CD14-positive monocyte (primary cell): ENCODE measurements around the gene DNAH11. TPM values are rescaled to one million over a fixed set of nuclear protein-coding genes. Genes with fewer than 3 reads are reported as not detected.

ENCODE experiments used
- DNase-seq, 3 donors: peaks; one replicate each; pipeline ENCODE4 v3.0.0-alpha.2; 2011 to 2022
- H2AFZ ChIP-seq: 2 replicates; pipeline ENCODE4 v1.6.0; 2012; ENCODE audit warnings: mild to moderate bottlenecking, low read depth, low read length, inconsistent platforms; ENCODE audit not compliant: insufficient read depth, poor library complexity, severe bottlenecking
- H3K27ac ChIP-seq, 2 donors: 1 replicate in 1 of 2; 2 replicates in 1 of 2; pipeline ENCODE4 v1.5.1; 2012 to 2013; ENCODE audit warnings: low read length in 2 of 2, control low read depth in 1 of 2, inconsistent platforms in 1 of 2, low read depth in 1 of 2, mild to moderate bottlenecking in 1 of 2
- H3K27me3 ChIP-seq, 2 donors: one replicate each; pipeline versions ENCODE4 v1.6.0 to v1.6.1; 2011 to 2013; ENCODE audit warnings: low read length in 2 of 2; ENCODE audit not compliant: control insufficient read depth in 2 of 2, insufficient read depth in 2 of 2
- H3K36me3 ChIP-seq, 2 donors: replicated peaks in 1 of 2; 1 replicate in 1 of 2; 2 replicates in 1 of 2; pipeline versions ENCODE4 v1.5.1 to v1.6.1; 2012 to 2013; ENCODE audit warnings: low read length in 2 of 2, control low read depth in 1 of 2, inconsistent platforms in 1 of 2, mild to moderate bottlenecking in 1 of 2; ENCODE audit not compliant: insufficient read depth in 2 of 2, control insufficient read depth in 1 of 2
- H3K4me1 ChIP-seq, 2 donors: 1 replicate in 1 of 2; 2 replicates in 1 of 2; pipeline versions ENCODE4 v1.5.1 to v1.6.1; 2012 to 2013; ENCODE audit warnings: low read length in 2 of 2, control low read depth in 1 of 2, inconsistent platforms in 1 of 2, mild to moderate bottlenecking in 1 of 2, moderate library complexity in 1 of 2; ENCODE audit not compliant: insufficient read depth in 2 of 2, control insufficient read depth in 1 of 2
- H3K4me2 ChIP-seq: replicated peaks from 2 replicates; pipeline ENCODE3; 2012; ENCODE audit warnings: low read length, moderate library complexity, mild to moderate bottlenecking; ENCODE audit not compliant: poor library complexity, severe bottlenecking; ENCODE audit errors: extremely low read depth
- H3K4me3 ChIP-seq, 3 experiments: fragments of 200-600 bp in 1 of 3; sonication (generic) in 1 of 3; replicated peaks in 1 of 3; 1 replicate in 2 of 3; 2 replicates in 1 of 3; pipeline ENCODE4 v1.5.1; 2011 to 2013; ENCODE audit warnings: low read length in 3 of 3, mild to moderate bottlenecking in 3 of 3, control low read depth in 2 of 3, low read depth in 2 of 3, inconsistent platforms in 1 of 3, moderate library complexity in 1 of 3
- H3K79me2 ChIP-seq: 2 replicates; pipeline ENCODE4 v1.6.0; 2012; ENCODE audit warnings: mild to moderate bottlenecking, control low read depth, inconsistent platforms, low read length, moderate library complexity; ENCODE audit not compliant: insufficient read depth
- H3K9ac ChIP-seq: 2 replicates; pipeline ENCODE4 v1.6.0; 2017; ENCODE audit warnings: low read length, mild to moderate bottlenecking; ENCODE audit not compliant: insufficient read depth, poor library complexity, severe bottlenecking
- H3K9me3 ChIP-seq, 2 donors: replicated peaks in 1 of 2; 1 replicate in 1 of 2; 2 replicates in 1 of 2; pipeline versions ENCODE4 v1.5.1 to v1.6.1; 2012 to 2013; ENCODE audit warnings: low read length in 2 of 2, control low read depth in 1 of 2; ENCODE audit not compliant: control insufficient read depth in 1 of 2, insufficient read depth in 1 of 2
- H4K20me1 ChIP-seq: 2 replicates; pipeline ENCODE4 v1.6.0; 2012; ENCODE audit warnings: mild to moderate bottlenecking, low read length, control low read depth, moderate library complexity; ENCODE audit not compliant: insufficient read depth
- H3K27ac Mint-ChIP-seq, 7 donors: one replicate each; pipeline ENCODE4 v1.8.0; 2020; ENCODE audit warnings: mild to moderate bottlenecking in 7 of 7, mixed read lengths in 7 of 7, moderate library complexity in 6 of 7, inconsistent platforms in 2 of 7
- H3K27me3 Mint-ChIP-seq, 3 donors: one replicate each; pipeline ENCODE4 v1.8.0; 2021 to 2022; ENCODE audit warnings: low read depth in 3 of 3, mild to moderate bottlenecking in 3 of 3, mixed read lengths in 3 of 3, moderate library complexity in 3 of 3, inconsistent platforms in 1 of 3
- H3K36me3 Mint-ChIP-seq, 2 donors: one replicate each; pipeline ENCODE4 v1.8.0; 2020; ENCODE audit warnings: mixed read lengths in 2 of 2, inconsistent platforms in 1 of 2, mild to moderate bottlenecking in 1 of 2
- H3K4me1 Mint-ChIP-seq: one replicate; pipeline ENCODE4 v1.8.0; 2020; ENCODE audit warnings: mild to moderate bottlenecking, mixed read lengths
- H3K4me3 Mint-ChIP-seq, 2 donors: one replicate each; pipeline ENCODE4 v1.8.0; 2020; ENCODE audit warnings: mild to moderate bottlenecking in 2 of 2, mixed read lengths in 2 of 2, moderate library complexity in 1 of 2
- H3K9me3 Mint-ChIP-seq, 7 donors: one replicate each; pipeline ENCODE4 v1.8.0; 2020 to 2022; ENCODE audit warnings: mixed read lengths in 7 of 7, mild to moderate bottlenecking in 6 of 7, moderate library complexity in 6 of 7, inconsistent platforms in 2 of 7
- WGBS: methylation state at CpG from one replicate; pipeline ENCODE4 v1.1.5; 2013; ENCODE audit warnings: missing lambda C conversion rate; ENCODE audit not compliant: insufficient coverage; 5-methylcytosine and 5-hydroxymethylcytosine counted together
- intact Hi-C, 2 donors: fragments of 100-400 bp; cut with micrococcal nuclease; formaldehyde crosslinking; loops; one replicate each; pipeline versions ENCODE4 v1.15.0 to v1.15.1; 2023
- polyA plus RNA-seq, 3 donors: library from polyadenylated mRNA; depleted of rRNA in 1 of 3; unstranded in 2 of 3; stranded (reverse) in 1 of 3; fragments of 300-500 nt in 2 of 3; fragments of >200 nt in 1 of 3; fragmentation: Illumina TruSeq in 2 of 3; gene quantifications; 1 replicate in 2 of 3; 2 replicates in 1 of 3; pipeline ENCODE4 v1.2.3, GENCODE V29; 2012 to 2021
- TF ChIP-seq, protein P1 (sequence below): fragments of 200-600 bp; IDR thresholded peaks from one replicate; pipeline ENCODE4 v1.8.0; 2022; ENCODE audit warnings: antibody characterized with exemption, mild to moderate bottlenecking

Gene DNAH11
- polyA plus RNA-seq, 3 donors: not detected

DNA sequence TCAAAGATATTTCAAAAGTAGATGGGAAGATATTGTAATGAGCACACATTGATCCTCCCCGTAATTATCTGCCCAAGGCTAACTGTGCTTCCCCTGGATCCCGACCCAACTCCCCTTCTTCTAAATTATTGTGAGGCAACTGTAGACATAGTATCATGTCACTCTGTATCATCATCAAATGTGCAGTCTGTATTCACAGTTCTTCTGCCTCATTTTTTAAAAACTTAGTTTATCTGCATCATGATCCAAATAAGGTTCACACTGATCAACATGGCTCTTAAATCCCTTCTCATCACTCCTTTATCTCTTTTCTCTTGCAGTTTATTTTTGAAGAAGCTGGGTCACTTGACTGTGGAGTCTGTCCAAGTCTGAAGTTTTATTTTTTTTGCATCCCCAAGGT, 375.4 kb downstream of the DNAH11 start:
- Mint-ChIP-seq H3K36me3 (peaks cover 15 to 16% of the 10 kb centered on the region in 2 donors), H3K27ac (peak overlapping the region in 2 of 7 donors; percentile 4 to 11), H3K4me1 (peaks cover 14% of the 10 kb centered on the region), H3K4me3 (no peak overlapping the region), H3K27me3 (no peaks in the 10 kb centered on the region), H3K9me3 (no peaks in the 10 kb centered on the region)
- Histone ChIP-seq H2AFZ (no peak overlapping the region), H3K4me1 (peaks cover 0 to 4% of the 10 kb centered on the region in 2 donors), H3K36me3 (peaks cover 0 to 21% of the 10 kb centered on the region in 2 donors), H4K20me1 (no peaks in the 10 kb centered on the region), H3K27me3 (no peaks in the 10 kb centered on the region), H3K9me3 (no peaks in the 10 kb centered on the region), H3K79me2 (peaks cover 40% of the 10 kb centered on the region), H3K4me3 (no peak overlapping the region), H3K4me2 (no peak overlapping the region), H3K9ac (no peak overlapping the region), H3K27ac (no peak overlapping the region)
- DNase-seq: no peak
- WGBS: 100% methylated on average over 1 of the region's 2 CpGs
- TF ChIP-seq, protein P1, sequence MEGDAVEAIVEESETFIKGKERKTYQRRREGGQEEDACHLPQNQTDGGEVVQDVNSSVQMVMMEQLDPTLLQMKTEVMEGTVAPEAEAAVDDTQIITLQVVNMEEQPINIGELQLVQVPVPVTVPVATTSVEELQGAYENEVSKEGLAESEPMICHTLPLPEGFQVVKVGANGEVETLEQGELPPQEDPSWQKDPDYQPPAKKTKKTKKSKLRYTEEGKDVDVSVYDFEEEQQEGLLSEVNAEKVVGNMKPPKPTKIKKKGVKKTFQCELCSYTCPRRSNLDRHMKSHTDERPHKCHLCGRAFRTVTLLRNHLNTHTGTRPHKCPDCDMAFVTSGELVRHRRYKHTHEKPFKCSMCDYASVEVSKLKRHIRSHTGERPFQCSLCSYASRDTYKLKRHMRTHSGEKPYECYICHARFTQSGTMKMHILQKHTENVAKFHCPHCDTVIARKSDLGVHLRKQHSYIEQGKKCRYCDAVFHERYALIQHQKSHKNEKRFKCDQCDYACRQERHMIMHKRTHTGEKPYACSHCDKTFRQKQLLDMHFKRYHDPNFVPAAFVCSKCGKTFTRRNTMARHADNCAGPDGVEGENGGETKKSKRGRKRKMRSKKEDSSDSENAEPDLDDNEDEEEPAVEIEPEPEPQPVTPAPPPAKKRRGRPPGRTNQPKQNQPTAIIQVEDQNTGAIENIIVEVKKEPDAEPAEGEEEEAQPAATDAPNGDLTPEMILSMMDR: no peak
- intact Hi-C loops: no loop called here

DNA sequence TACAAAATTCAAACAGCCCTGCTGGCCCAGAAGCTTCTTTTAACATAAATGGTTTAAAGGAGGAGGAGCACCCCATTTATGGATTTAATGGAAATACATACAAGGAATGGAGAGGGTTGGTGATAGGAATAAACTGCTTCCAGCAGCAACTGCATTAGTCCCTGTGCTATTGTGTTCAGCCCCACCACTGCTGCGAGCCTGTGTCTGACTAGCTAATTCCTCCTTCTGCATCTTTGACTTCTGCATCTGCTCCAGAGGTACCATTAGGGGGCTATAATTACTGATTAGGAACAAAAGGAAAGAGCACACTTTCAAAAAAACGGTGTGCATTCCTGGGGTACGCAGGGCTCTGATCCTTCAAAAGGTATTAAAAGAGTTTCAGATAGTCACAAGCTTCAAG, 378.1 kb downstream of the DNAH11 start:
- Histone ChIP-seq H3K9me3 (no peaks in the 10 kb centered on the region), H2AFZ (no peak overlapping the region), H3K27ac (no peak overlapping the region), H3K9ac (no peak overlapping the region), H3K4me2 (no peak overlapping the region), H3K27me3 (no peaks in the 10 kb centered on the region), H3K4me1 (peaks cover 0 to 4% of the 10 kb centered on the region in 2 donors), H4K20me1 (no peaks in the 10 kb centered on the region), H3K36me3 (peaks cover 0 to 3% of the 10 kb centered on the region in 2 donors), H3K4me3 (no peak overlapping the region), H3K79me2 (peaks cover 64% of the 10 kb centered on the region)
- WGBS: no CpG with 5 or more reads among the region's 3 CpGs
- DNase-seq: no peak
- H3K4me1 Mint-ChIP-seq: peaks cover 13% of the 10 kb centered on the region
- H3K27ac Mint-ChIP-seq: no peak overlapping the region
- no peak overlapping the region for H3K4me3 Mint-ChIP-seq
- peaks cover under 1 to 6% of the 10 kb centered on the region in 2 donors for H3K36me3 Mint-ChIP-seq
- H3K27me3 Mint-ChIP-seq: no peaks in the 10 kb centered on the region
- TF ChIP-seq, protein P1: no peak
- no peaks in the 10 kb centered on the region for H3K9me3 Mint-ChIP-seq
- intact Hi-C loops: no loop called here
